Hematopoietic multipotent progenitor cell treated with erythropoietin and hydrocortisone succinate and interleukin-3 and kit ligand, for 15 days (in vitro differentiated cells): ENCODE measurements around the gene MECR.
"Not testable (repeated sequence)": the region's sequence is repeated elsewhere in the genome, so short reads cannot be mapped to it uniquely, and the experiment has no call there.

ENCODE experiments used
- DNase-seq: peaks from one replicate; pipeline ENCODE4 v3.0.0-alpha.2; 2015; ENCODE audit warnings: low spot score

MECR gene

DNA sequence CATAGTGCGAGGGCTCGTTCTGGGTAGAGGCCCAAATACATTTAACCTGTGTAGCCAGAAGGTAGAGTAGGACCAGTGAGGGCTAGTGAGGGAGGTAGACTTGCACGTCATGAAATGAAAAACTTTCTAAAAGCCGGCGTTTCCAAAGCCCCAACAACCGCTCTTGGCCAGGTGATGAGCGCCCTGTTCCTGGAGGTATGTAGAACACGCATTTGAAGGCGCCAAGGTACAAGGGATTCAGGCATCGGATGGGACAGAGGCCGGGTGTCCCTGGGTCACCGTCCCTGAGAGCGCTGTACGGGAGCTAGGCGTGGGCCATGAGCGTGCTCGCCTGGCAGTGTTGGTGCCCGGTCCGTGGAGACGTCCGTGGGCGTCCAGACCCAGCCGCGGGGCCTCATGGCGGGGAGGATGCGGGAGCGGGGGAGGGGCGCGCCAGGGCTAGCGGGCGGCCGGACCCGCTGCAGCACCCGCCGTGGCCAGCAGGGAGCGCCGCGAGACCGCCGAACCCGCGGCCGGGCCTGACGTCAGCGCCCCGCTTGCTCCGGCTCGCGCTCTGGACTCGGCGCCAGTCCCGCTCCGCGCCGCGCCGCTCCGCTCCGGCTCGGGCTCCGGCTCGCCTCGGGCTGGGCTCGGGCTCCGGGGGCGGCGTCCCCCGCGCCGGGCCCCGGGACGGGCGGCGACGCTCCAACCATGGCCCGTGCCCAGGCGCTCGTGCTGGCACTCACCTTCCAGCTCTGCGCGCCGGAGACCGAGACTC lies 5.4 kb upstream of the MECR start, which contains the start of gene PTPRU:
Gene PTPRU (plus strand): TSS at position 568 of the 757 bp plus-strand sequence. CDS start 123 bp downstream, at position 691.
- DNase-seq = peak; percentile 71

DNA sequence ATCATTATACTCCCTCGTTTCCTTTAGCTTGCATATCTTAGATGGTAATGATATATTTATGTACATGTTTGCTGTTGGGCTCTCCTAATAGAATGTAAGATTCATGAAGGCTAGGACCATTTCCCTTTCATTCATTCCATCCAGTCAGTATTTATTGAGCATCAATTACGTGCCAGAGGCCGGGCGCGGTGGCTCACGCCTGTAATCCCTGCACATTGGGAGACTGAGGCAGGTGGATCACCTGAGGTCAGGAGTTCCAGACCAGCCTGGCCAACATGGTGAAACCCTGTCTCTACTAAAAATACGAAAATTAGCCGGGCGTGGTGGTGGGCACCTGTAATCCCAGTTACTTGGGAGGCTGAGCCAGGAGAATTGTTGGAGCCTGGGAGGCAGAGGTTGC lies 4.1 kb upstream of the MECR start:
- DNase-seq = not testable (repeated sequence)

DNA sequence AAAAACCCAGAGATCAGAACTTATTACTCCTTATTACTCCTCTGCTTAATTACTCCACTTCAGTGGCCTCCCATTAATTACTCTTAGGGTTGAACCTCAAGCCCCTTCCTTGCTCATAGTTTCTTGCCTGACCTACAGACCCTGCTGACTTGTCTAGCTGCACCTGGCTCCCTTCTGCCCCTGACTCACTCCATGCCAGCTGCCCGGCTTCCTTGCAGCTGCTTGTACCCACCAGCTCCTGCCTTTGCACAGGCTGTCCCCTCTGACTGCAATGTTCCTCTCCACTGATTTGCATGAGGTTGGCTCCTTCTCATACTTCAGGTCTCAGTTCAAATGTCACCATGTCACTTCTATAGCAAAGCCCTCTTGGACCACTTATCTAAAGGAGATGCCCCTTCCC lies 3.7 kb upstream of the MECR start:
- DNase-seq = no peak

DNA sequence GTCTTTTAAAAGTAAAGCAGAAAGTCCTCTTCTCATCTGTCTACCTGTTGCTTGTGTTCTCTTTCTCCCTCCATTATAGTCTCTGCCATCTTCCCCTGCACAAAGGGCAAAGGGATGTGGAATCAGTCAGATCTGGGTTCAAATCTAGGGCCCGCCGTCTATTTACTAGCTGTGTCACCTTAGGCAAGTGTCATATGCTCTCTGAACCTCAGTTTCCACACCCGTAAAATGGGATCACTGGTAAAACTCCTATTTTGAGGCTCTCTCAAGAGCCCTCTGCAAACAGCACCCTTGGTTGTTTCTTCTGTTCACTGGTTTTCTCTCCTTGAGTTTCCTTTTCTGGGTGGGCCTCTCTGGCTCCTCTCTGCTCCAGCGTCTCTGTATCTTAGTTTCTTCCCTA lies 3.0 kb upstream of the MECR start:
- DNase-seq = no peak

DNA sequence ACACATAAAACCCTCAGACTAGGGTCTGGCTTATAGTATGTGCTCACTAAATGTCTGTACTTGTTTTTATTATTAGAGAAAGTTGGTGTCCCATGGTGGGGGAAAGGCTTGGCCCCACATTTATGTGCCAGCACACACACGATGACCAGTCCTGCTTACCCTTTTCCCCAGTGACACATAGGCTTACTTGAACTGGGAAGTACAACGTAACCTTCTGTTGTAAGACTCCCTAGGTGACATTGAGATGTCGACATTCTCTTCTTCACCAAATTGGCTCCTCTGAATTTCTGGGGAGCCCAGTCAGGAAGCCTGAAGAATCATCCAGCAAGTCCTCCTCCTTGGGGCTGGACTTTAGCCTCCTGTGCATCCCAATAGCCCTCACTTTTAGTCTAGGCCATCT lies 1.7 kb upstream of the MECR start:
- DNase-seq = no peak

DNA sequence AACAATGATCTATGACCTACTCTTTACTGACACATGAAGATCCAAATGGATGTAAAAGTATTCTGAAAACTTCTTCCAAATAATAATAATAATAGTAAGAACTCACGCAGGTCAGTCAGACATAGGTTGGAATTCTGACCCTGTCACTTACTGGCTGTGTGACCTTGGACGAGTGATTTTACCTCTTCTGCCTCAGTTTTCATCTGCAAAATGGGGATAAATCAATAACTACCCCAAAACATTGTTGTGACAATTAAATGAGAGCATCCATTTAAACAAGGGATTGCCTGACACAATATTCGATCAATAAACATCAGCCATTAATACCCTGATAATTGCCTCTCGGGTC lies 556 bp downstream of the MECR start:
- no peak for DNase-seq

DNA sequence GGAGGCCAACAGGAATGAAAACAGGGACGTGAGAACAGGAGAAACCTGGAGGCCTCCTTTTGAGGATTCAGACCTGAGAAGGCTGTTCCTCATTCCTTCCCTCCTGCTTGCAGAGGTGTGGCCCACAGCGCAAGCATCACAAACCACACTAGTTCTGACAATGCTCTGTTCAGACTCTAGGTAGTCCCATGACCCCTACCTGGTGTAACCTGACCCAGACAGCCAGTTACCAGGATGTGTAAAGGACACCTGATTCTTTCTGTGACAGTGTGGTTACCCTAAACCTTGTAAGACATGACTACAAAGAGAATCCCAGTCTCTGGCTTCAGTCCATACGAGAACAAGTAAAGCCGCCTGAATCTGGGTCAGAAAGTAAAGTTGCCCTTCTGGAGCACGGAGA lies 3.2 kb downstream of the MECR start:
- no peak for DNase-seq

DNA sequence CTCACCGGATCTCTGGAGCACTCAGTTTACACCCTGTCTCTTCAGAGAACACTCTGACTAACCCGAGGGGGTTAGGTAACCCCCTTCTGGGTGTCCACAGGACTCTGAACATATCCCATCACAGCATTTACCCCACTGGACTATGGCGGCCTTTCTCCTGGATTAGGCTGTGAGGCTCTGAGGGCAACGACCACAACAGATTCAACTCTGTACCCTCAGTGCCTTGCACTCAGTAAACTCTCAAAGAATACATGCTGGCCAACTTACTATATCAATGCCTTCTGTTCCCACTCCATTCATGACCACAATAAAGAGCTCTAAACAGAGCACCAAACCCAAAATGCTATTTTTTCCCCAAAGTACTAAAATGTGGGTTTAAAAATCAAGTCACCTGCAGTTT lies 5.4 kb downstream of the MECR start:
- no peak for DNase-seq

DNA sequence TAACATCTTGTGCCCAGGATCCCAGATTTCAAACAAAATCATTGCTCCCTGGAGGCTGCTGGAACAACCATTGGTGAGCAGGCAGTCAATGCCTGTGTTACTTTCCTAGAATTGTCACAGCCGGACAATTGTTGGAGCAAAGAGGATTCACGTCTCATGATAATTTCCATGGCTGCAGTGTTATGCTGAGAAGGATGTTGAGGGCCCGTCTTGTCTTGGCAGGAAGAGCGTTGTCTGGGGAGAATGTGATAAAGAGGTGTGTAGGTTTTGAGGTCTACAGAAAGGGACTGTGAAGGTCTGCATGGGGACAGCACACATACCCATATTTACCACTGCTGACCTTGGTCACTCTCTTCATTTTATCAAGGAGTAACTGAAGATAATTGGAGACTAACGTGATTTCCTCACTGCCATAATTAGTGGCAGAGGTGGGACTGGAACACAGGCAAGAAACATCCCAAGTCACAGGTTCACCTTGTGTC lies 6.3 kb downstream of the MECR start:
- no peak for DNase-seq

DNA sequence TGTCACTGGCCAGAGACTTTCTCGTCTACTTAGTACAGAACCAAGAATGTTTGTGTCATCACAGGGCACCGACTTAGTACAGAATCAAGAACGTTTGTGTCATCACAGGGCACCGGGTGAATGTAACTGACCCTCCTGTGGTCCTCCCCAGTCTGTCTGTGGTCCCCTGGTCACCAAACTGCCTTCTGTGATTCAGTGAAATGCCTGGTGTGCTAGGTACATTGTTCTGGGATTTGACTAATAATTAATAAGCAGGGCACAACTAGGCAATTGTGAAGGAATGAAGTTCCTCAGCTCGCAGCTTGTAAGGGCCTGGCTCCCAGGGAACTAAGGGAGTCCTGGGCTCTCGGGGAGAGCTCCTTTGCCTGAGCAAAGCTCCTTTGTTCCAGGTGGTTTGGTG lies 7.2 kb downstream of the MECR start:
- no peak for DNase-seq

DNA sequence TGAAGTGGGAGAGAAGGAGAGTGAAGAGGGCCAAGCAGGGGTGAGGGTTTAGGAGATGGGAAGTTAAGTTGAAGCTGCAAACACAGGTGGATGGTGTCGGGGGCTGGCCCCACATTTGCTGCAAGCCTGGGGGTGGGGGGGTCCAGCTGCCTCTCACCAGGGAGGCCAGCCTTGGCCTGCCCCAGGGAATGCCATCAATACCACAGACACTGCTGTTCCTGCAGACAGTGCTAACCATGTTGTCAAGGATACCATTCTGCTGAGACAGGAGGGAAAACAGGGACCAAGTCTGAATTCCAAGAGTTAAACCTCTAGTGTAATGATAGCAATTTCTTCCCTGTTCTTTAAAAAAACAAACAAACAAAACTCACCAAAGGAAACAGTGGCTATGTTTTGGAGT lies 8.0 kb downstream of the MECR start:
- DNase-seq = no peak

DNA sequence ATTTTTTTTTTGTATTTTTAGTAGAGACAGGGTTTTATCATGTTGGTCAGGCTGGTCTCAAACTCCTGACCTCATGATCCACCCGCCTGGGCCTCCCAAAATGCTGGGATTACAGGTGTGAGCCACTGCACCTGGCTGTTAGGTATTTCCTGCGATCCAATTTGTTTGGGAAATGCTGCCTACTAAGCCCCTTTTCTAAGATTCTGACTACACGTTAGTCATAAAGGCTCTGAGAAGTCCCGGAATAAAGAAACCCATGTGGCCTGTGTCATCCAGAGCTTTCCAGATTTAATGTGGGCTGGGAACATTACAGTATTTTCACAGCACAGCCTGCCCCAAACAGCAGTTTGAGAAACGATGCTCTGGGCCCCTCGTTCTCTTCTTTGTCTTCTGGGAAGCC lies 8.5 kb downstream of the MECR start:
- not testable (repeated sequence) for DNase-seq

DNA sequence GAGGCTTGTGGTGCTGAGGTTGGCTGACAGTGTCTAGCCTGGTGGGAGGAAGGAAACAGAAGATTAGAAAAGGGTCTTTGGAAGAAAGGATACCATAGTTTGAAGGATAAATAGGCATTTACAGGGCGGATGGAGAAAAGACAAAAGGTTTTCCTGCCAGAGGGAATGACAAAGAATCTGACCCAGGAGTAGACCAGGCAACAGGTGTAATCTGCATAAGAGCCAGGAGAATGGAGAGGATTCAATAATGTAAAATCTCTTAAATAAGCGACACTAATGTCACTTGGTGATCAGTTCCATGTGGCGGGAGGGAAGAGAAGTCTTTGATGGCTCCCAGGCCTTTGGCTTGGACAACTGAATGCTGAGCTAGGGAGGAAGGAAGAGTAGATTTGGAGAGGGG lies 9.4 kb downstream of the MECR start:
- no peak for DNase-seq

DNA sequence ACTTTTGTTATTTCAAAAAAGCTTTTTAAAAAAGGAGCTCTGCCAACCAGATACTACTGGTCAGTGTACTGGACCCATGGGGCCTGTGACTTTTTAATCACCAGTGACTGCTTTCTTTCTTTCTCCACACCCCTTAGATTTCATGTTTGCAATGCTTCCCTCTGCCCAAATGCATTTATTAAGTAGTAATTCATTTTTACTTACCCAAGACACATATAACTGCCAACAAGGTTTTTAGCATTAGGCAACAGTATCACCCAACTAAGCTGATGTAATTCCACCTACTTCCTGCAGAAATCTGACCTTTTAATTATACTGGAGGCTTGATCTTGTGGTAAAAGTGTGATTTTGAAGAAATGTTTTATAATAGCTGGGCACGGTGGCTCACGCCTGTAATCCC lies 12.5 kb downstream of the MECR start:
- DNase-seq = no peak

DNA sequence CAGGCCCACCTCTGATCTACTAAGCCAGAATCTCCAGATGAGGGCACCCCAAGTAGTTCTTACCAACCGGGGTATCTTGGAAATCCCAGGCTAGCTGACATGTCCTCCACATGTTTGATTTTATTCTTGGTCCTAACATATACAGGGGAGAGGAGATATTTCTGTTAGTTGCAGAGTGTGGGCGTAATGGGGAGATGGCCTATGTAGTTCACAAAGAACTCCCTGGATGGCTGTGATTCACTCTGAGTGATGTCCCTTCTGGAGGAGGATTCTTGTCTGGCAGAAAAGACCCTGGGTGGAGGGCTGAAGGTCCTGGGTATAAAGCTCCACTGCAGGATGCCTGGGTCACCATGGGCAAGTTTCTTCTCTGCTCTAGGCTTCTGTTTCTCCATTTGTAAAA lies 13.1 kb downstream of the MECR start:
- no peak for DNase-seq

DNA sequence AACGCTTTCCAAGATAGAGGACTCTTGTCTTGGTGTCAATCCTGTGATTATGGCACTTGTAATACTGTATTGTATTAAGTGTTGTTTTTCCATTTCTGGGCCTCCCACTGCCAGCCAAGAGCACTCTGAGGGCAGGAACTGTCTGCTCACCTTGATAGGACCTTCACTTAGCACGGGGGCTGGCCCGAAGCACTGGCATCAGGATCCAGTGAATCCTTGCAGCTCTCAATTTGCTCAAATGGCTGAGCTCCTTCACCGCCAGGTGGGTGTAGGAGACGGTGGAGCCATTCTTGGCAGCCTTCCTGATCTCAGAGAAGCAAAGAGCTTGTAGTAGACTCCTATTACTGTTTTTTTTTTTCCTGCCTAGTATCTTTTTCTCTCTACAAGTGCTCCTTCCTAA lies 17.7 kb downstream of the MECR start:
- no peak for DNase-seq

DNA sequence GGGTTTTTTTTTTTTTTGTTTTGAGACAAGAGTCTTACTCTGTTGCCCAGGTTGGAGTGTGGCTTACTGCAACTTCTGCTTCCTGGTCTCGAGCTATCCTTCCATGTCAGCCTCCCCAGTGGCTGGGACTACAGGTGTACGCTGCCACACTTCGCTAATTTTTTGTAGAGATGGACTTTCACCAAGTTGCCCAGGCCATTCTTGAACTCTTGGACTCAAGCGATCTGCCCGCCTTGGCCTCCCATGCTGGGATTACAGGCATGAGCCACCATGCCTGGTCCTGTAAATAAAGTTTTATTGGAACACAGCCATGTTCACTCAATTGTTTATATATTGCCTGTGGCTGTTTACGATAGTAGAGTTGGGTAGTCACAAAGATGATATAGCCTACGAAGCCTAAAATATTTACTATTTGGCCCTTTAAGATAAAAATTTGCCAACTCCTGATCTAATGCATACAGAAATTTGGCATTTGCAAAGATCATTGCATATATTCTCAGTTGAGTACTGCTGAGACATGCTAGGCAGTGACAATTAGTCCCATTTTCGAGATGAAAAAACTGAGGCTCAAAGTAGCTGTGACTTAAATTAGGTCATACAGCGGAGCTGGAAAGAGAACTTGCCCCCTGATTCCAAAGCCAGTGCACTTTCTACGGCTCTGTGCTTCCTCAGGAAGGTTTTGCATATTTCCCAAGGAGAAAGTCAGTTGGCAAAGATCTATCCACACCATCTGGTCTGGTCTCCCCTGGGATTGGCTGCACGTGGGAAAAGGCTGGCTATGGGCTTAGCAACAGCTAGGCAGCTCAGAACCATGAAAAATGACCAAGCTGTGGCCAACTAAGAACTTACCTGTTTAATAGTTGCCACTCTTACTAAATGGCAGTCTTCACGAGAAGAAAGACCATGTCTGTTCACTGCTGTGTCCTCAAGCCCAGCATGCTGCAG lies 19.4 kb downstream of the MECR start:
- no peak for DNase-seq

DNA sequence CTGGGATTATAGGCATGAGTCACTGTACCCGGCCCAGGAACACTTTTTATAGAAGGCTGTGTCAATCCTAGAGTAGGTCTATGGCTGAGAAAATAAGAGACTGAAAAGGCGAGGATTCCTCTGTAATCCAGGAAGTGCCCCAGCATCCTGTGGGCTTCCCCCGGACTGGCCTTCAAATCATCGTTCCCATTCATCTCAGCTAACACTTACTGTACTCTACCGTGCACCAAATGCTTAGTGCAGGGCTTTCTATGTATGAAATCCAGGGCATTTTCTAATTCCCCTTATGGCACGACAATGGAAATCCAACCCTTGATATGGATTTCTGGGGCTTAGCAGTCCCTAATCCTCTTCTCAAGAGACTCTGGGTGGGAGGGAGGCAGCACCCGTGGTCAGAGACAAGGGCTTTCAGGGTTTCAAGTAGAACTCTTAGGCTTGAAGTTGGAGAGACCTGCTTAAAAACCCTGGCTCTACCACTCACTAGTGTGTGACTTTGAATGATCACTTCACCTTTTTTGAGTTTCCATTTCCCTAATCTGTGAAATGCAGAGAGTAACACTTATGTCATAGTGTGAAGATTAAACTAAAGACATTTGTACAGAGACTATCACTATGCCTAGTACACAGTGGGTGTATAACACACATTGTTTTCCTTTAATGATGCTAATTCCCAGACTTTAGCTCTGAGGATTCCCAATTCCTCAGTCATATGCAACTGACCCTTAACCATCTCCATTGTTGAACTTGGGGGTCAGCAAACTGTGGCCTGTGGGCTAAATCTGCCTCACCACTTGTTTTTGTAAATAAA lies 20.3 kb downstream of the MECR start:
- DNase-seq = no peak

DNA sequence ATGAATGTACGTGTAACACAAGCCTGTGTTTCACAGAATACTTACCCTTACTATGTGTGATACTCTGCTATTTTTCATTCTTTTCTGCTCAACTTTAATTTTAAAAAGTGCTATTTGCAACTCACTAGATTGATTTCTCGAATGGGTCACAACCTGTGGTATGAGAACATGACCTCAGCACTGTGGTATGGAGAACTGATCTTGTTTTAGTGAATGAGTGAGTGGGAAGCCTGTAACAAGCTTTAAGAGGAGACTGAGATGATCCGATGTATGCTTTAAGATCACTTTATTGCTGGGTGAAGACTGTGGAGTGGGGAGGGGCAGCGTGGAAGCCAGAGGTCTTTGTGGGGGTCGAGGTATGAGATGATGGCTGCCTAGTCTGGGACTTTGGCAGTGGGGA lies 21.6 kb downstream of the MECR start:
- no peak for DNase-seq

DNA sequence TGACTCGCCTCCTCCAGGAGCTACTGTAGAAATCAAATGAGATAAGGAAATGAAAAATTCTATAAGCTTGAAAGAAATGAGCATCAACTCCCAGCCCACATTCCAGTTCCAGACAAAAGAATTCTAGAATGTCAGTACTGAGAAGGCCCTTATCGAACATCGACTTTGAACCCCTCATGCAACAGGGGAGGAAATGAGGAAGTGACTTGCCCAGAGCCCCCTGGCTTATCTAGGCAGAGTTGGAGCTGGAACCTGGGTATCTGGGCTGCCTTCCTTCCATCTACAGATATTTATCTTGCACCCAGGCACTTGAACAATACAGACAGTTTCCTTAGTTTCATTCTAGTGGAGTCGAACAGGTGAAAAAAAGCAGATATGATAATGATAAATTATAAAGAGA lies 22.3 kb downstream of the MECR start:
- no peak for DNase-seq

DNA sequence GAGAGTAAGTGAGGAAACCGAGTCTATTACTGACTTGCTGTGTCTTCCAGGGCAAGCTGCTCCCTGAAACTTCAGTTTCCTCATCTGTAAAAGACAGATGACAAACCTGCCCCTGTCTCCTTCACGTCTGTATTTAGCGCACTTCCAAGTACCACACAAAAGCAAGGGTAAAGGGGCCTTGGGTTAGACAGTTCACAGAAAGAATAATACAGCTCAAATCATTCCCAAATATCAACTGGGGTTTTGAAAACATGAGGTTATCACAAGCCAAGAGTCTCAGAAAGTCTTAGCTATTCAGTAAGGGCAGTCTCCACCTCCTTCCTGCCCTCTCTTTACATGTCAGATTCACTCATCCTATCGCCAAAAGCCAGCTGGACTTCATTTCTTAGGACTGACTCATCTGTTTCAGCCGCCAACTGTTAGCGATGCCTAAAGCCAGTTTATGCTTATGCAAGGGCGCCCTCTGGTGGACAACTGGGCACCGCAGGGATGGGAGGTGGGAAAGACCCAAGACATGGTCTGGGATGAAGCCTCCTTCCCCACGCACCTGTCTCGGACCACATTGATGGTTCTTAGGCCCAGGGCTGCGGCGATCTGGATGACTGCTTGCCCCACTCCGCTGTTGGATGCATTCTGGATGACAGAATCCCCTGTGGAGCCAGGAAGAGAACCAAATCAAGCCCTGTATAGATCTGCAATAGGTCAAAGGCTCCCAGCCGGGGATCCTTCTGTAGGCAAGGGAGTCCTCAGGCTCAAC lies 28.0 kb downstream of the MECR start:
- DNase-seq = peak; percentile 98

DNA sequence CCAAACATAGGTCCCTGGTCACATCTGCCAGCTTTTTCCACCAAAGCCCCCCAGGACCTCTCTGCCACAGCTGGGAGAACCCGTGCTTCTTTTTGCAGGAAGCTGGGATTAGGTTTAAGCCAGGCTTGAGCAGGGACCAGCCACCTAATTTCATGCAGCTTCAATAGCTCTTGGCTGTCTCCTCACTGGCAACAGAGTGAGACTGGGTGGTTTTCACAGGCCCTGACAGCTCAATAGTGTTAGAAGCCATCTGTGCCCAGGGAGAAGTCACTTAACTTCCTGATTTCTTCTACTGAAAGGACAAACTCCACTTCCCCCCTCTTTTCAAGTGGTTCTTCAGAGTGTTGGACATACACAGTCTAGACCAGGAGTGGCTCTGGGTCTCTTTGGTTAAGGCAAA lies 28.7 kb downstream of the MECR start:
- DNase-seq = no peak
